PC-9 (cell line): Measurements from ENCODE around the gene LRP1. TPM values are rescaled to one million over a fixed set of nuclear protein-coding genes. Genes with fewer than 3 reads are reported as not detected.

Source experiments
- BruUV-seq: library from RNA; stranded (reverse); fragments of 400-500 nt; replicated peaks from 2 replicates; lab custom pipeline; 2021; lab: Mats Ljungman, UMichigan
- CTCF ChIA-PET: fragments of 300-600 bp; sonication (Branson Sonifier 250); formaldehyde crosslinking; loops from one replicate; lab custom pipeline; 2022; ENCODE audit warnings: antibody characterized with exemption; lab: Charles Lee
- POLR2A ChIA-PET: fragments of 300-600 bp; sonication (Branson Sonifier 250); formaldehyde crosslinking; loops from one replicate; lab custom pipeline; 2022; ENCODE audit warnings: antibody characterized with exemption; ENCODE audit not compliant: unreplicated experiment; lab: Charles Lee
- DNase-seq, 2 experiments: peaks; one replicate each; pipeline versions ENCODE4 v3.0.0 to v3.0.0-alpha.2; 2015 to 2022; ENCODE audit warnings: mixed read lengths in 1 of 2
- H2AFZ ChIP-seq: fragments of 200-600 bp; sonication (generic); 2 replicates; pipeline ENCODE4 v1.8.1; 2017; ENCODE audit warnings: antibody characterized with exemption
- H3F3A ChIP-seq: fragments of 200-600 bp; sonication (generic); 2 replicates; pipeline ENCODE4 v1.8.1; 2017; ENCODE audit warnings: antibody characterized with exemption, mild to moderate bottlenecking, low read depth; ENCODE audit not compliant: insufficient read depth
- H3K27ac ChIP-seq: fragments of 200-600 bp; sonication (generic); 2 replicates; pipeline ENCODE4 v1.6.1; 2016; ENCODE audit warnings: mixed run types
- H3K27me3 ChIP-seq: fragments of 200-600 bp; sonication (generic); 2 replicates; pipeline ENCODE4 v1.6.1; 2016; ENCODE audit warnings: low read depth, mixed run types; ENCODE audit not compliant: insufficient read depth
- H3K36me3 ChIP-seq: fragments of 200-600 bp; sonication (generic); 2 replicates; pipeline ENCODE4 v1.6.1; 2016; ENCODE audit warnings: low read depth, mixed run types
- H3K4me1 ChIP-seq: fragments of 200-600 bp; sonication (generic); replicated peaks from 2 replicates; pipeline ENCODE4 v1.6.1; 2016; ENCODE audit warnings: mixed run types; ENCODE audit not compliant: insufficient read depth
- H3K4me2 ChIP-seq: fragments of 200-600 bp; sonication (generic); 2 replicates; pipeline ENCODE4 v1.6.1; 2017; ENCODE audit warnings: mixed run types
- H3K4me3 ChIP-seq: fragments of 200-600 bp; sonication (generic); 2 replicates; pipeline ENCODE4 v1.6.1; 2016; ENCODE audit warnings: mixed run types
- H3K79me2 ChIP-seq: fragments of 200-600 bp; sonication (generic); 2 replicates; pipeline ENCODE4 v1.6.1; 2017; ENCODE audit warnings: low read depth, mixed run types
- H3K9me2 ChIP-seq: fragments of 200-600 bp; sonication (generic); 2 replicates; pipeline ENCODE4 v1.8.1; 2017; ENCODE audit warnings: mild to moderate bottlenecking; ENCODE audit not compliant: insufficient read depth
- H3K9me3 ChIP-seq: fragments of 200-600 bp; sonication (generic); 2 replicates; pipeline ENCODE4 v1.8.1; 2016; ENCODE audit warnings: low read depth; ENCODE audit not compliant: insufficient read depth
- H4K20me1 ChIP-seq: fragments of 200-600 bp; sonication (generic); 2 replicates; pipeline ENCODE4 v1.8.1; 2017; ENCODE audit not compliant: insufficient read depth
- CTCF ChIP-seq: fragments of 200-600 bp; sonication (generic); conservative IDR thresholded peaks from 2 replicates; pipeline ENCODE4 v1.6.1; 2017; ENCODE audit warnings: mixed run types, antibody characterized with exemption, mild to moderate bottlenecking, moderate library complexity
- EZH2 ChIP-seq: fragments of 200-600 bp; sonication (generic); IDR thresholded peaks from 2 replicates; pipeline ENCODE4 v1.8.0; 2017; ENCODE audit warnings: antibody characterized with exemption, low read depth
- intact Hi-C: fragments of 100-400 bp; cut with micrococcal nuclease; formaldehyde crosslinking; loops from one replicate; pipeline ENCODE4 v1.10.0; 2022; ENCODE audit not compliant: unreplicated experiment
- total RNA-seq: library from RNA; stranded (reverse); gene quantifications from 2 replicates; pipeline ENCODE4 v1.2.3, GENCODE V29; 2021

Gene LRP1
- total RNA-seq, 1 experiment from 2014 or later = 51.4 TPM

DNA sequence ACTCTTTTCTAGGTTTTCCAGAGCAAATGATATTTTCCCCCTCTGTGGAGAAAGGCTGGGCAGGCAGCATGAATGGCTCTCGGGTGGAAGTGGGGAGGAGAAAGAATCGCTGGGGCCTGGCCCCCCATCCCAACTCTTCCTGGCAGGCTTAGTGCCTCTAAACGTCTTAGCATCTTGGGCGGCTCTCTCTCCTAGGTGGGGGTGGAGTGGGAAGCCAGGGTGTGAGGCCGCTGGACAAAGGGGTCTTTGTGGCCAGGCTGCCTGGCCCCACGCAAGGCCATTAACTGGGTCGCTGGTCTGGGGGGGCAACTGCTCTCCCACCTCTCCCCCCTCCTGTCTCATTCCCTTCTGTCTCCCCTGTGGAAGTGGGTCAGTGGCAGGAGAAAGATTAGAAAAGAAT, 14.4 kb downstream of the LRP1 start:
- Histone ChIP-seq H3K9me2 (no peaks in the 10 kb centered on the region), H3K36me3 (no peaks in the 10 kb centered on the region), H3K4me3 (no peak overlapping the region), H4K20me1 (no peaks in the 10 kb centered on the region), H3F3A (no peaks in the 10 kb centered on the region), H3K4me1 (peaks cover 6% of the 10 kb centered on the region), H2AFZ (no peak overlapping the region), H3K9me3 (no peaks in the 10 kb centered on the region), H3K27ac (no peak overlapping the region), H3K4me2 (no peak overlapping the region), H3K79me2 (no peaks in the 10 kb centered on the region), H3K27me3 (no peaks in the 10 kb centered on the region)
- ChIA-PET POLR2A (no interaction called here), CTCF (no interaction called here)
- TF ChIP-seq CTCF = no peak
- no peak for TF ChIP-seq EZH2
- DNase-seq = no peak
- BruUV-seq = no TSS peak
- intact Hi-C loops = no loop called here

- peaks cover 7% of the 10 kb centered on the region for H3K4me1 ChIP-seq
- POLR2A ChIA-PET = no interaction called here
- H3K36me3 ChIP-seq = no peaks in the 10 kb centered on the region
- no peak overlapping the region for H2AFZ ChIP-seq
- H4K20me1 ChIP-seq = no peaks in the 10 kb centered on the region
- H3K4me2 ChIP-seq = no peak overlapping the region
- H3F3A ChIP-seq = no peaks in the 10 kb centered on the region
- TF ChIP-seq EZH2 = no peak
- TF ChIP-seq CTCF = no peak
- no TSS peak for BruUV-seq
- H3K9me2 ChIP-seq = no peaks in the 10 kb centered on the region
- intact Hi-C loops = no loop called here
- H3K4me3 ChIP-seq = no peak overlapping the region
- DNase-seq = no peak
- no peak overlapping the region for H3K27ac ChIP-seq
- no peaks in the 10 kb centered on the region for H3K9me3 ChIP-seq
- CTCF ChIA-PET = no interaction called here
- H3K79me2 ChIP-seq = no peaks in the 10 kb centered on the region
- no peaks in the 10 kb centered on the region for H3K27me3 ChIP-seq
Measured at GRCh38 chr12:57143454-57143853, 15.2 kb downstream of the LRP1 start.

DNA sequence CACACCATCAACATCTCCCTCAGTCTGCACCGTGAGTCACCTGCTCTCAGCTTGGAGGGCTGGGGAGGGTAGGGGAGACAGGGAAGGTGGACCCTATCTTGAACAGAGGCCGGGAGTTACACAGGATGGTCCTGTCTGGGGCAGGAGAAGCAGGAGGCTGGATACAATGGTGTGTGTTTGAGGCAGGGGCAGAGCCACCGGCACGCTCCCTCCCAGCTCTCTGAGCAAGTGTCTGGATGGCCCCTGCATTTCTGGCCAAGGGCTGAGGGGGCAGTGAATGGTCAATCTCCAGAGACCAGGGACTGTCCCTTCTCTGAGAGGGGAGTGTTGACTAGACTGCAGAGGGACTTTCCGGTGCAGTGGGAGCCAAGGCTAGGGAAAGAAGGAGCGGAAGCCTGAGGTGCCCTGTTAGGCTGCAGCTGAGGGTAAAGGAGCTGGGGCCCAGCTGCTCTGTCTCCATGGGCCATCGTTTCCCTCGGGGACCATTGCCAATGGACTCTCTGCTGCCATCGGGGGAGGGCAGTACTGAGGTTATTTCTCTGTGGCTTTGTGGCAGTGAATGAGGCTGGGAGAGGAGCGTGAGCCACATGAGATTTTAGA, 17.3 kb downstream of the LRP1 start:
- no peaks in the 10 kb centered on the region for H3K9me2 ChIP-seq
- H3F3A ChIP-seq = no peaks in the 10 kb centered on the region
- H3K27me3 ChIP-seq = no peaks in the 10 kb centered on the region
- no peak for DNase-seq
- intact Hi-C loops = no loop called here
- no peaks in the 10 kb centered on the region for H3K36me3 ChIP-seq
- no peak for TF ChIP-seq EZH2
- TF ChIP-seq CTCF = no peak
- no peak overlapping the region for H3K27ac ChIP-seq
- no peaks in the 10 kb centered on the region for H4K20me1 ChIP-seq
- H3K9me3 ChIP-seq = no peaks in the 10 kb centered on the region
- no peak overlapping the region for H3K4me2 ChIP-seq
- CTCF ChIA-PET = no interaction called here
- no peak overlapping the region for H3K4me3 ChIP-seq
- POLR2A ChIA-PET = no interaction called here
- BruUV-seq = no TSS peak
- H3K4me1 ChIP-seq = peaks cover 8% of the 10 kb centered on the region
- no peak overlapping the region for H2AFZ ChIP-seq
- no peaks in the 10 kb centered on the region for H3K79me2 ChIP-seq
